Upper lobe of left lung (tissue), 4 donors: Measurements from ENCODE around the gene THBS2.

Experiments
- CTCF ChIP-seq, 6 experiments: fragments of 450-650 bp in 4 of 6; fragments of 200-600 bp in 2 of 6; sonication (generic) in 2 of 6; IDR thresholded peaks; one replicate each; pipeline ENCODE4 v1.5.1; 2016 to 2019; ENCODE audit warnings: antibody characterized with exemption in 6 of 6
- EP300 ChIP-seq, 4 donors: sonication (generic); formaldehyde crosslinking; IDR thresholded peaks; one replicate each; pipeline ENCODE4 v1.5.1; 2017; ENCODE audit warnings: antibody characterized with exemption in 4 of 4, control low read depth in 2 of 4
- POLR2A ChIP-seq, 4 donors: fragments of 450-650 bp; IDR thresholded peaks; one replicate each; pipeline ENCODE4 v1.5.1; 2016 to 2017; ENCODE audit warnings: antibody characterized with exemption in 4 of 4, mild to moderate bottlenecking in 2 of 4

GRCh38 chr6:169175360-169175887 lies 78.2 kb downstream of the THBS2 start:
- TF ChIP-seq POLR2A (IDR thresholded peaks at IDR 0.05) (no peak), CTCF (IDR thresholded peaks at IDR 0.05) (no peak), EP300 (IDR thresholded peaks at IDR 0.05) (no peak)
